Measurements from ENCODE around the gene ZNF185.

DNA sequence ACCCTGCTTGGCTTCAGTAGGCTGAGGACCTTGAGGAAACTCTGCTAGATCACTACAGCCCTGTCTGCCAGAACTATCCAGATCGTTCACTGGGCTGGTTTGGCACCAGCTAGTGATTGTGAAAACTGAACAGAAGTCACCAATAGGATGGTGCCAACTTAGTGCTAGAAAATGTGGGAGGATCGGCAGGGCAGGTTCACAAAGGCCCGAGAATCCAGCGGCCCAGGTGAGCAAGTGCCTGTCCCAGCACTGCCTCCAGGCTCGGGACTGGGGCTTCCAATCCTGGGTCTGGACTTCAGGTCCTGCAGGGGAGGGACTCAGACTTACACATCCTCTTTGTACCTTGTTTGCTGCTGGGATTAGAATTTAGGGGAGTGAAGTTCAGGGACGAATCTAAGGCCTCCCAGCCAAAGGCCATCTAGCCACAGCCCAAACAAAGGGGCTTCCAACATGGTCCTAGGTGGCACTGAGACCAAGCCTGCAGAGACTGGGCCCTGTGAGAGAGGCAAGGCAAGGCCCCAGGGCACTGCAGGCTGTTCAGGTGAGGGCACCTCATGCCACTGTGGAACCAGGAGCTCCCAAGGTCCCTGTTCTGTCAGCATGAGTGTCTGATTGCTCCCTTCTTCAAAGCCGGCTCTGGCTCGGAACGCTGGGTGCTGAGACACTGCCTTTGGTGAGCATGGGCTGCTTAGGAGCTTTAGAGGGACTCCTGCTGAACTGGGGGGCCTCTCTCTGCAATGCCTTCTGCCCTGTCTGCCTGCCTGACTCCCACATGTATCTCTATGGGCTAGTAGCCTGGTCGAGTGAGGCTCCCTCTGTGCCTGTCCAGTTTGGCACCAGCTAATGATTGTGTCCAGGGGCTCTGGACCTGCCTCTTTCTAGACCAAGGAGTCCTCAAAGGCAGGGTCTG, 20.7 kb upstream of the ZNF185 start:
- TF ChIP-seq CTCF (IDR thresholded peaks at IDR 0.05; ENCODE audit: low read length) (no peak), EZH2 (optimal IDR thresholded peaks at IDR 0.05; ENCODE audit: low read depth, low read length) (no peak)

All from MM.1S (cell line).